Midbrain (tissue), 1 donor: ENCODE measurements around the gene IFI27.

Experiments
- DNase-seq: peaks from one replicate; lab custom pipeline; 2025; lab: John Stamatoyannopoulos, UW

Gene IFI27

DNA sequence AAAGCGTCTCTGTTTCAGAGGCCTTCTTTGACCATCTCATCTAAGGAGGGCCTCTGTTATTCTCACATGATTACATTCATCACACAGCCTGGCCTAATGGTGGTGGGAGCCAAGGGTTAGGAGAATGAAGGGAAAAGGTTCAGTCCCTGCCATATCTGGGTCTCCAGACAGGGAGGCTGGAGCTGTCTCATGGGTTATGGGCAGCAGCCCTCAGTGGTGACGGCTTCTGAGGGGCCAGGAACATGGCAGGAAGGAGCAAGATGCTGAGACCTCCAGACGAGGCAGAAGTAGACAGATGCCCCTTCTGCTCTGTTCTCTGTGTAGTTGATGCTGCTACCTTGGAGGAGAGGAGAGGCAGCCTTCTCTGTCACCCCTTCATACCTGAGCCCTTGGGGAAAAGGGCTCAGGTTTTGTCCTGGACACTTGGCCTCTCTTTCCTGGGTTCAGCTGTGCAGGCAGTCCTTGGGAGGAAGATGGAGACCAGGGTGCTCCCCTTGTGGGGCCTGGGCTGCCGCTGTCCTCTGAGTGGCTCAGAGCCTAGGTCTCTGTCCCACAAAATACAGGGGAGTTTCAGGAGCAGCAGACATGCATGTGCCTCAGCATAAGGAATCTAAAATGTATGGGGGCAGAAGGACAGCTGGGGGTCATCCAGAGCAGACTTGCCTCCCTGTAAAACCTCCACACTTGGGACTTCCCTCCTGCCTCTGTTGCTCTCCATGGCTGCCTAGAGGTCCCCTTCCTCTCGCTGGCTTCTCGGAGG, 15.3 kb downstream of the IFI27 start:
- DNase-seq: no peak

DNA sequence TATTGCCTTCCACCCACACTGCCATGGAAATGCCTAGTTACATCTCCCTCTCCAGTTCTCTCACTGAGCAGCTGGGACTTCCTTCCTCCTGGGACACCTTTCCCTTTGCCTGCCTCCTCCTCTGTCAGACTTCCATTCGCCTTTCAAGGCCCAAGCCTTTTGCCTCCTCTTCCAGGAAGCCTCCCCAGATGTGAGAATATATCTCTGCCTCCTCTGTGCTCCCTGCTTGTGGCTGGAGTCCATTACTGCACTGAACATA, 15.8 kb downstream of the IFI27 start:
- DNase-seq: no peak

DNA sequence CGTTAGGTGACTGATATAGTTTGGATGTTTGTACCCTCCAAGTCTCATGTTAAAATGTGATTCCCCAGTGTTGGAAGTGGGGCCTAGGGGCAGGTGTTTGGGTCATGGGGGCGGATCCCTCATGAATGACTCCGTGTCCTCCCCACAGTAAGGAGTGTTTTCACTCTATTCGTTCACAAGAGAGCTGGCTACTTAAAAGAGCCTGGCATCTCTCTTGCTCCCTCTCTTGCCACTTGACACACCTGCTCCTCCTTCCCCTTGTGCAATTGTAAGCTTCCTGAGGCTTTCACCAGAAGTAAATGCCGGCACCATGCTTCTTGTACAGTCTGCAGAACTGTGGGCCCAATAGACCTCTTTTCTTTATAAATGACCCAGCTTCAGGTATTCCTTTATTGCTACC, 16.3 kb downstream of the IFI27 start:
- no peak for DNase-seq

DNA sequence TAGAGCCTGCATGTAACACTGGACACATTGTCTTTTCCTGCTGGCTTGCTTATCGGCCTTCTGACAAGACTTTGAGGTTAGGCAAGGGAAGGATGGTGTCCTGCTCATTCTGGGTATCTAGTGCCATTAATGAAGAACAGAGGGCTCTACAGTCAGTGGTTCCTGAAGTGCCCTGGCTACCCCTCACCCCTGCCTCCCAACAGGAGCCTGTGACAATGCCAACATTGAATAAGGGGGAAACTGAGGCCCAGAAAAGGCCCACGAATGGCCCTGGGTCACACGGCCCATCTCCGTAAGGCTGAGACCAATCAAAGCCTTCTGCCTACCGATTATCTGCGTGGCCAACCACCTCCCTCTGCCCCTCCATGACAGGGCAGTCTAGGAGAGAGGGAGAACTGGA, 16.8 kb downstream of the IFI27 start:
- no peak for DNase-seq

DNA sequence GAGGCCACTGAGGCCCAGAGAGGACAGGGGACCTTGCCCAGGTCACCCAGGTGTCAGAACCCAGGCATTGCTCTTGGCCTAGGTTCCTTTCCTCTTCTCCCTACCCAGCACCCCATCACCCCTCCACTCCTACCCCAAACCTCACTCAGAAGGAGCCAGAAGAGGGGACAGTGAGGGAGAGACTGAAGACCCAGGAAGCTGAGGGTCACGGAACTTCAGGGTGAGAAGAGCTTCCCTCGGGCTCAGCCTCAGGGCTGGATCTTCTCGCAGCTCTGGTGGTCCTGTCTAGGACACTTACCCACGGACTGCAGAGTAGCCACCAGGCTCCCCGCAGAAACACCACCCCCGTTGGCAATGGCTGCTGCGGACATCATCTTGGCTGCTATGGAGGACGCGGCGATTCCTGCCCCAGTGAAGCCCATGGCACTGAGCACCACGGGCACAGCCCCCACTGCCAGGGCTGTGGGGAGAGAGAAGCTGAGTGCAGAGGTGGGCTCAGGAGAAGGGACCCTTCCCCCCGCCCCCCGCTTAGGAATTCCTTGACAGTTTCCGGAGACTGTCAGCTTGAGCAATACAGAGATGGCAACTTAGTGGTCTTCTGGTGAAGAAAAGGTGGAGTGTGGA, 17.8 kb downstream of the IFI27 start:
- DNase-seq: no peak

DNA sequence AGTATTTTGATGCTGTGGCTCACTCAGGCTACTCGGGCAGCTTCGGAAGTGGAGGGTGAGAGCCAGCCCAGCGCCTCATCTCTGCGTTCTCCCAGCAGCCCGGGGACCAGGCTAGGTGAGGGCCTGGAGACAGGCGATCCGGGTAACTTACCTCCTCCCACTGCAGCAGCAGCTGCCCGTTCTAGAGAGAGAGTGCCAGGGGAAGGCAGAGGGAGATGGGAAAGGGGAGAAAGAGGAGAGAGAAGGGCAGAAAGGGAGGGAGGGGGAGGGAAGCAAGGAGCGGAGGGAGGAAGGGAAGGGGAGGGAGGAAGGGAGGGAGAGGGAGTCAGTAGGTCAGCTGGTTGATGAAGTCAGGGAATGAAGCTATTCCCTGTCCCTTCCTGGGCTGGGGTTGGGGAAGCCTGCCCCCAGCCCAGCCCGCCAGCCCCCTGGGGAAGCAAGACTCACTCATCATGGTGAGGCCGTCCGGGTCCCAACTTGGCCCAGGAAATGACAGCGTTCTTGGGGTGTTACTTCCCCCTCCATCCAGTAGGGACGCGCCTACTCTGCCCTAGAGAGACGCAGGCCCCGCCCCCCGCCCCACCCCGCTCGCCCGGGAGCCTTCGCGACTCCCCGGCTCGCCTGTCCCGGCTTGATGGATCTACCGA, 18.7 kb downstream of the IFI27 start, which contains the start of gene IFI27L2:
TSS of gene IFI27L2 (minus strand) at position 494 of the 647 bp plus-strand sequence. CDS start at position 454, 40 bp downstream.
- DNase-seq: peak; percentile 84

DNA sequence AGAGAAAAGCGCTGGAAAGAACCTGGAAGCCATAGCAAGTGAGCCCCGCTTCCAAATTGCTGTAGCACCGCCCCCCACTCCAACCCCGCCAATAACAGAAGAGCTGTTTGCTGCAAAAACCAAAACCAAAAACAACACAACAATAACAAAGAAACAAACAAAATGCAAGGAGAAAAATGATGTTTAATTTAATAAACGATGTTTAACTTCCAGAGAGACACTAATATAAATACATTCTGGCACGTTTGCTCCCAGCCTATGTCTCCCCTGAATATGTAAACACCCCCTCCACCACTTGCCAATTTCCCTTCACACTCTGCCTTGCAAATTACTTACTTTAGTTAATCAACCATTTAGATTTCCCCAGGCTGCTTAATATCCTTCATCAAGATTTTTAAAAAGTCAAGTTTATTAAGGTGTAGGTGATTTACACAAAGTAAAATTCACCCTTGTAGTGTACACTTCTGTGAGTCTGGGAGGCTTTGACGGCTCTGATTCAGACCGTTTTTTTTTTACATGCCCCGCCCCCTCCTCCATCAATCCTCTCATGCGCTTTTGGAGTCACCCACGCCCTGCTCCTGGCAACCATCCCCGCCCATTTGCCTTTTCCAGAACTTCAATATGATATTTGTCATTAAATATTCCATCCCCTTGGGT, 19.4 kb downstream of the IFI27 start:
- peak; percentile 43 for DNase-seq

DNA sequence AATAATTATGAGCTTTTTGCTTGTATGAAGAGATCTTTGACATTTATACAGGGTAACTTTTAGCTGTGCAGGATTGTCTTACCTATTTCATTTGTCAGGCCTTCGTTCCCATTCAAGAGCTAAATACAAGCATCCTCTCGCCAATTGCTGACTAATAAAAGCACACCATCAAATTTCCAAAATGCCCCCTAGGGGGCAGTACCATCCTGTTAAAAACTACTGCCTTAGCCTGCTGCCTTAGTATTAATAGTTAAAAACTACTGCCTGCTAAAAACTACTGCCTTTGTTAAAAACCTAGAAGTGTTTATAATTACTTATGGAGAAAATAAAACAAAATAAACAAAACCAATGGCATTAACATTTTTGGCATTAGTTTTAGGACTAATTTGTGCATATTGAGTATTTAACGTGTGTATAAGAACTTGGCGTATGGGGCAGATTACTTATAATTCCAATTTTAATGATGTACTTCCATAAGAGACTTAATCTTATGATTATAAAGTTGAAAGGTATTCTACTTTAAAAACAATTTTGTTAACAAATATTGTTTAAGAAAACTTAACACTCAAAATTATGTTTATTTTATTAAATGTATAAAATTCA, 21.9 kb downstream of the IFI27 start:
- peak; percentile 84 for DNase-seq

DNA sequence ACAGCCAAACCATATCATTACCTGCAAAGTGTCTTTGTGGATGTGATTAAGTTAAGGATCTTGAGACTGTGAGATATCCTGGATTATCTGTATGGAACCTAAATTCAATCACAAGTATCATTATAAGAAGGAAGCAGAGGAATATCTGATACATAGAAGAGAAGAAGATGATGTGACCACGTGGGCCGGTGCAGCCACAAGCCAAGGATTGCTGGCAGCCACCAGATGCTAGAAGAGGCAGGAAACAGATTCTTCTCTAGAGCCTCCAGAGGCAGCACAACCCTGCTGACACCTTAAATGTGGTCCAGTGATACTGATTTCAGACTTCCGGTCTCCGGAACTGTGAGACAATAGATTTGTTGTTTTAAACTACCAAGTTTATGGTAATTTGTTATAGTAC, 24.9 kb downstream of the IFI27 start:
- no peak for DNase-seq

DNA sequence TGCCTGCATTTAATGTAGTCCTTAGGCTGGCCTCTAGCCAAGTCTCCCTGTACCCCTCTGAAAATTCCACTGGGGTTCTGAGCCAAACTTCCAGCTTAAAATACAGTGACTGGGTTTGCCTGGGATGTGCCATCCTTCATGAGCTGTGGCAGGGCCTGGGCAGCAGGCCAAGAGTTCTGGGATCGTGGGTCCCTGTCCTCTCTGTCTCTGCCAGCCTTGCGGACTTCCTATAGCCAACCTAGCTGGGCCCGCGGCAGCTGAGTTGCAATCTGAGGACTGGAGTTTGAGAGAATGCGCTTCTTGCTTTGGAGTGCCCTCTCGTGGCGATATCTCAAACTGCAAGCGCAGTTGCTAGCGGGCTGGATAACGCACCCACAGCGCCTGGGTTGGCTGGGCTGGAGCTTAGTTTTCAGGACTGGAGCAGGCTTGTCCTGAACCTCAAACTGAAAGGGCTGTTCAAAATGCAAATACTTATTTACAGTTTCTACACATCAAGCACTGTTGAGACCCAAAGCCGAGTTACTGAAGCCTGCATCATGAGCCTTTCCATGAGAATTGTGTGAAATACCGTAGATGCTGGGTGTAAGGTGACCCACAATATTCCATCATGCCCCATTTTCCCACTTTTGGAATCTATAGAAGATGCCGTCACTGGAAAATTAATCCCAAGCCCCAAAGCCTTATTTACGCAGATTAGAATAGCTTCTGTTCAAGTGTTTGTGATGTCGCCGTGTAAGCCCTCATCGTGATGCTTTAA, 26.2 kb downstream of the IFI27 start:
- DNase-seq: peak; percentile 93

DNA sequence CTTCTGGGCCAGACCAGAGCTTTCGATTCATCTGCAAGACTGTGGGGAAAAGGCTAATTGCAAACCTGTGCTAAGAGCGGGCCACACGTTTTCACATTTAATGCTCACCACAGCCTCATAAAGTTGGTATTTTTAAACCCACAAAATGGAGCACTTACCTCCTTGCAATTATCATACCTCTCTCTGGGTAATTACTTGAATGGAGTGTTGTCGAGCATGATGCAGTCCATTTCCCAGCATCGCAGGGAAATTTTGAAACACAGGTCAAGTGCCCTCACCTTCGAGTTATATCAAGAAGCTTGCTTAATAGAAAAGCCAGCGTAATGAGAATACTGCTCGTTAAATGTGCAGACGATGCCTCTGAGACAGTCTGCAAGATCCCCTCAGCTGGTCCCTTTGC, 27.7 kb downstream of the IFI27 start:
- DNase-seq: no peak

DNA sequence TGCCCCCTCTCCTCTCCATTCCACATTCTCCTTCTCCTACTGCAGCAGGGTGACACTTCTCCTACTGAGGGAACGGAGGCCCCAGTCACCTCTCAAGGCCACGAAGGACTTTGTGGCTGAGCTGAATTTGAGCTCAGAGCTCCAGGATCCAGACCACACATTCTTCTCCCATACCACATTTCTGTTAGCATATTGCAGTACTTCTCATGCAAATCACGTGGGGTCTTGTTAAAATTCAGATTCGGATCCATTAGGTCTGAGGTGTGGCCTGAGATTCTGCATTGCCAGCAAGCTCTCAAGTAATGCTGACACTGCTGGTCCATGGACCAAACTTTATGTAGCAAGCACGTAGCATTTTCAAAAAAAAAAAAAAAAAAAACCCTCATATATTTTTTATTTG, 28.5 kb downstream of the IFI27 start:
- DNase-seq: no peak

DNA sequence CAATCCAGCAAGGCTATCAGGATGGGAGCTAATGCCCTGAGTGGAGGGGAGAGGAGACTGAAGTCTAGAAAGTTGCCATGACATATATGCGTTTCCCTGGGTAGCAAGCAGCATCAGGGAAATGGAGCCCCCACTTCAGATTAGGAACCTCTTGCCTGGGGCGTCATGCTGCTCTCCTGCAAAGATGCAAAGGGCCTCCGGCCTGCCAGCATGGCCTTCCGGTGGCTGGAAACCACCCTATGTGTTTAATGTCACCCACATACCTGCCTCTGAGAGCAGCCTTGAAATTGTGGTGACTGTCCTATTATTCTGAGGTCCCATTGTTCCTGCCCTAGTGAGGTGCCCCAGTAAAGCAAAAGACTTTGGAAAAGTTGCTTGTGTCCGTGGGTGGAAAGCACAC, 28.9 kb downstream of the IFI27 start:
- no peak for DNase-seq

DNA sequence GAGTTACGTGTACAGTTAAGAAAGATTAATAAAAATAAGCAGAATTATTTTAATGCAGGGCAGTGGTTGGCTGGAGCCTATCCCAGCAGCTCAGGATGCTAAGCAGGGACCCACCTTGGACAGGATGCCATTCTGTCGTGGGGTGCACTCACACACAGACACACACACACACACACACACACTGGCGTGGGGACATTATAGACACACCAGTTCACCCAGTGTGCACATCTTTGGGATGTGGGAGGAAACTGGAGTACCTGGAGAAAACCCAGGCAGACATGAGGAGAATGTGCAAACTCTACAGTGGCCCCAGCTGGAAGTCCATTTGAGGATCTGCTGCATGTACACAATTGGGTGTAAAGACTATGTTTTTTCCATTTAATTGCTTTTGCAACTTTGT, 31.7 kb downstream of the IFI27 start:
- DNase-seq: no peak

DNA sequence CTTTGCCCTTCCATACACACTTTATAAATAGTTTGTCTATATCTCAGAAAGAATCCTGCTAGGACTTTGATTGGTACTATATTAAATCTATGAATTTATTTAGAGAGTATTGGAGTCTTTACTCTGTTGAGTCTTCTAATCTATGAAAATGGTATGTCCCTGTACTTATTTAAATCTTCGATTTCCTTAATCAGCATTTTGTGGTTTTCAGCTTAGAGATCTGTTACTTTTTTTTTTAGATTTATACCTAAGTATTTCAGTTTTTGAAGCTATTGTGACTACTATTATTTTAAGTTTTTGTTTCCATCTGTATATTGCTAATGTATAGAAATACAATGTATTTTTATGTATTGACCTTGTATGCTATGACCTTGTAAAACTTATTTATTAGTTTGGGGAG, 32.3 kb downstream of the IFI27 start:
- no peak for DNase-seq

DNA sequence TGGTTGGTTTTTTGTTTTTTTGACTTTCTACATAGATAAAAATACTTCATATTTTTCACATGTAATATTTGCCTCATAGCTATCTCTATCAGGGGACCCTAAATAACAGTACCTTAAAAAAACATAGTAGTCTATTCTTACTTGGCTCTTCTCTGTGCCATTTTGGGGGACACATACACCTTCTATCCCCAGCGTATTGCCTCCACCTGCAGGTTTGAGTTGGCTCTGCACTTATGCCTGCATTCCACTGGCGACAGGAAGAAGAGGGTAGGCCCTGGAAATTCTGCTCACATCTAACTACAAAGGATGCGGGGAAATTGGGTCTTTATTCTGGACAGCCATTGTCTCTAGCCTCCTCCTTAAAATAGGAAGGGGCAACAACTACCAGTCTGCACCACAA, 32.7 kb downstream of the IFI27 start:
- no peak for DNase-seq

DNA sequence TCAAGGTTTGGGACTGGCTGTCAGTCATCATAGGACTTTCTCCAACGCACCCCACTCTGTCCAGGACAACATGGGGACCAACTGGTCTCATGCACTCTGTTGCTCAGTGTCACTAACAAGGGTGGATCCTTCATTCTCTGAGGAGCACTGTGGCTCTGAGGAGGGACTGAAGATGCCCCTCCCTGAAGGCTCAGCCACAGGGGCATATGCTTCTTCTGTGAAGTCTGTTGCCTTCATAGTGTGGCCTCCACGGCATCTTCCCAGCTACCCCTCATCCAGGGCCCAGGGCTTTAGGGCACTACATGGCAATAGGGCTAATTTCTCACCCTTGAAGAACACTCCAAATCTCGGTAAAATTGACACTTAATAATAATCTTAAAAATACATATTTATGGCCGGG, 33.2 kb downstream of the IFI27 start:
- no peak for DNase-seq

DNA sequence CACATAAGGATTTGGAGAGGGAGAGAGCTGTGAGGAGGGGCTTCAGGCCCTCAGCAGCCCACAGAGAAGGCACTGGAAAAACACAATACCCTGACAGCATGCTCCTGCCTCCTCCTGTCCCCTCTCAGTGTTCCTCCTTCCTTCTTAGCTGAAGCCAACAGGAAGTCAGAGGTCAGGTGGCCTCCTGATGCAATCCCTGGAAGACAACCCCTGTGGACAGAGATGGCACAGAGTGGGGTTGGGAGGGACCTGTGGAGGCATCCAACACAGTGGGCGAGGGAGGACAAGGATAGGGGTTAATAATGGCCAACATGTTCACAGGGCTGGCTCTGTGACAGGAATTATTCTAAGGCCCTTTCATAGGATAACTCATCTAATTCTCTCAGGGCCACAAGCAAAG, 34.2 kb downstream of the IFI27 start:
- DNase-seq: no peak

DNA sequence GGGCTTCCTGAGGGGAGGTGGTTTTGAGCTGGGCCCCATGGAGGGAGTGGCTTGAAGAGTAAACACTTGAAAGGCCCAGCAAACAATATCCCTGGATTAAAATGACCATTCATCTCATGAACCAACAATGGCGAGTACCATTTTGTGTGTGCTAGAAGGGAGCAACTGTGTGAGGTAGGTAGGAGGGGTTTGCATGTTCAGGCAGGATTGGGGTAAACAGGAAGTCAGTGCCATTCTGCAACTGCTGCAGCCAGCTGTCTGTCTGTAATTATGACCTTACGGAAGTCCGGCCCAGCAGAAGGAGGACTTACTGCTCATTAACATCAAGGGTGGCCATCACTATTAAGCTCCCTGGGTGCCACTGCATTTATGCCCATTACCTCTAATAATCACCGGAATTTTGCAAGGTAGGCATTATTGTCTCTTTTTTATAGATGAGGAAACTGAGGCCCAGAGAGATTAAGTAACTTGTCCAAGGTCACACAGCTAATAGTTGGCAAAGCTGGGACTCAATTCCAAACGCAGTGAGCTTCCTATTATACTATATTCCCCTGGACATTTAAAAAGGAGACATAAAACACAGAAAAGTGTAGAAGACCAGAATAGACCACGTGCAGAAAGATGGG, 35.5 kb downstream of the IFI27 start:
- DNase-seq: no peak

DNA sequence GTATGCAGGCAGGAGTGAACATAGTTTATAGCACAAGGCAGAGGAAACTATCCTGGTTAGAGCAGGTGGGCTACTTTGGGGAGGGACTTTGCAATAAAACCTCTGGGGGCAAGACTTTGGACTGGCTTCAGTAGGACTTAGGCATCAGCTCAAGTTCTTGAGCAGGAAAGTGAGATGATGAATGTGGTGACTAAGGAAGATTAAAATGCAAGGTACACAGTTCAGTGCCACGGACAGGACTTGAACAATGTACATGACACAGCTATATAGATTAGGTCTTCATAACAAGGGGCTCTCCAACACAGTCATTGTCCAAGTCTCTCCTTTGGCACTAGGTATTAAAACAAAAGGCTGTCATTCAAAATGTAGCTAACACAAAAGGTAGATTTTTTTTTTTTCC, 42.1 kb downstream of the IFI27 start:
- DNase-seq: no peak

DNA sequence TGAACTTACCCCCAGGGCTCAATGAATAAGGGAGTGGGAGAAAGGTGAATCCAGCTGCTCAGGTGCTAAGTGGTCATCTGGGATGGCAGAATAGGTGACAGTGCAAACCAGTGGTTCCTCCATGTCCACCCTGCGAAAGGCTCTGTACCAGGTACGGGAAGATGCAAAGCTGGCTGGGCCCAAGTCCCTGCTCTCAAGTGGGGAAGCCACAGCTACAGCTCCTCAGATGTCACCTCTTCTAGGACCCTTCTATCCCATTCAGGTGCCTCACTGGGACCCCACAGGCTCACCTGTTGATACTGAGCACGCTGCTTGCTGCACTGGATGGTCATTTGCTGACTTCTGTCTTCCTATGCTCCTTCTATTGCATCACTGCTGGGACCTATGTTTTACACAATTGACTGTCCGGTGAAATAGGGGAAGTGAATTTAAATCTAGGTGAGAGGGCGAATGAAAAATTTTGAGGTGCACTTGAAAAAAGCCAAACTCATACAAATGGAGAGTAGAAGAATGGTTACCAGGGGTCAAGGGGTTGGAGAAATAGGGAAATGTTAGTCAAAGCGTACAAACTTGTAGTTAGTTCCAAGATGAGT, 43.3 kb downstream of the IFI27 start:
- no peak for DNase-seq
